MV-4-11 (cell line): ENCODE data around the gene CRKL.

ENCODE experiments used
- DNase-seq: peaks from one replicate; lab custom pipeline; 2025; lab: John Stamatoyannopoulos, UW

Gene CRKL

DNA sequence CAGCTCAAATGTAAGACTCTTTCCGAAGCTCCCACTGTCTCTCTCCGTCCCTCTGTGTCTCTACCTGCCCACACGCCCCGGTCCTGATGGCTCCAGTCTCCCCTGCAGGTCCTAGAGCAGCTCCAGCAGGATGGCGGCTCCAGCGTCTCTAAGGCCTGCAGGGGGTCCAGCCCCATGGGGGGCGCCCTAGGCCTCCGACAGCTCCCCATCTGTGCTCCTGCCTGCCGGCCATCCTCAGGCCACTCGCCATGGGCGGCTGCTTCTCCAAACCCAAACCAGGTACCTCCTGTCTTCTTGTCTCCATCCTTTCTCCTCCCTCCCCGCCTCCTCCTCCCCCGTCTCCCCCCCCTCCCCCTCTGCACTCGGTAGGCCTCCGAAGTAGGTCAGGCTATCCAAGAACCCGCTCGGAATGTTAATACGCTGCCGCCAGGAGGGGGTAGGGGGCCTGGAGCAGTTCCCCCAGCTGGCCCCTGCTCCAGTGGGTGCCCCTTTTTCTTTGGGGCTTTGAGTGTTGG lies 50.5 kb downstream of the CRKL start:
- DNase-seq, result no peak

DNA sequence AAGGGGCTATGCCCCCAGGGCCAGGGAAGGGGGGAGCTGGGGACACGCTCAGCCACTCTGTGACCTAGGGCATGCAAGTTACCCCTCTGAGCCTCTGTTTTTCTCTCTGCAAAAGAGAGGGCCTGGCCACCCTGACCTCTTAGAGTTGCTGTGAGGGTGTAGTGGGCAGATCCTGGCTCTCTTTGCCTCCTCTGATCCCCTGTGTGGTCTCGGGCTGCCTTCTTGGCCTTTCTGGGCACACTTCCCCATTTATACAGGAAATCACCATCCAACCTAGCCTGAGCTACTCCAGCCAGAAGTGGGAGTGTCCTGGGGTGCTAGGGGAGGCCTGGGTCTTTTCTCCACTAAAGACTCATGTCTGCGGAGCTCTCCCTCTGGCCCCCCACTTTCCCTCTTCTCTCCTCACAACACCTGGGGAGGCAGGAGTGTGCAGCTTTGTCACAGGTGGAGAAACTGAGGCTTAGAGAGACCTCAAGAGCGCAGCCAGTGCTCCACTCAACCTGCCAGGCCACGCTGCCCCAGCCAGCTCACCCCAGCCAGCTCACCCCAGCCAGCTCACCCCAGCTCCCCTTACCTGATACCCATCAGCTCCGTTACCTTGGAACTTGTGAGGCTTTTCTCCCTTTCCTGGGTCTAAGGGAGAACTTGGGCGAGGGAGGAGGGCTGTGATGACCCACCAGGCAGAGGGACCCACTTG lies 51.2 kb downstream of the CRKL start:
- peak; percentile 76 for DNase-seq

DNA sequence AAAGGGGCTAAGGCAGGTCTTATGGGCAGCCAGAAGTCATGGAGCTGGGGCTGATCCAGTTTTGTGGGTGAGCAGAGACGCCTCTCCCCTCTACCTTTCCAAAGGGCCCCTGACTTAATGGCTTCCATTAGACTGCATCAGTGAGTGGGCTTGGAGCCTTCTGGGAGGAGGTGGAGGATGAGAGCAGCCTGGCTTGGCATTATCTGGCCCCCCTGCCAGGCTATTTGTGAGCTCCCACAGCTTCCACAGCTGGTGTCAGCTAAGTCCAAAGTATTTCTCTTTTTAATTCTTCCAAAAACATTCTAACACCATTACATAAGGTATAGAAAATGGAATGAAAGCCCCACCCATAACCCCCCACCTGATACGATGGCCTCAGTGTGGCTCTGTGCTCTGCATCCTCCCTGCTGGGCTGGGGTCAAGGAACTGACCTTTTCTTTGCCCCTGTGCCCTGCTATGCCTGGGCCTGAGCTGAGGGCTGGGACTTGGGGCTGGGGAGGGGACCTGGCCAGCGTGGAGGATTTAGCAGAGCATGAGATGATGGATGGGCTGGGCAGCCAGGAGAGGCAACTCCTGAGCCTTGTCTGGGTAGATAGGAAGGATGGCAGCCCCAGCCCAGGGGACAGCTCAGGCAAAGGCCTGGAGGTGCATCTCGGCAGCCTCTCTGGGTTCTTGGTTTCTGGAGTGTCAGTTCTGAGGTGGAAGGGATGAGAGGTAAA lies 53.9 kb downstream of the CRKL start:
- DNase-seq, result no peak

DNA sequence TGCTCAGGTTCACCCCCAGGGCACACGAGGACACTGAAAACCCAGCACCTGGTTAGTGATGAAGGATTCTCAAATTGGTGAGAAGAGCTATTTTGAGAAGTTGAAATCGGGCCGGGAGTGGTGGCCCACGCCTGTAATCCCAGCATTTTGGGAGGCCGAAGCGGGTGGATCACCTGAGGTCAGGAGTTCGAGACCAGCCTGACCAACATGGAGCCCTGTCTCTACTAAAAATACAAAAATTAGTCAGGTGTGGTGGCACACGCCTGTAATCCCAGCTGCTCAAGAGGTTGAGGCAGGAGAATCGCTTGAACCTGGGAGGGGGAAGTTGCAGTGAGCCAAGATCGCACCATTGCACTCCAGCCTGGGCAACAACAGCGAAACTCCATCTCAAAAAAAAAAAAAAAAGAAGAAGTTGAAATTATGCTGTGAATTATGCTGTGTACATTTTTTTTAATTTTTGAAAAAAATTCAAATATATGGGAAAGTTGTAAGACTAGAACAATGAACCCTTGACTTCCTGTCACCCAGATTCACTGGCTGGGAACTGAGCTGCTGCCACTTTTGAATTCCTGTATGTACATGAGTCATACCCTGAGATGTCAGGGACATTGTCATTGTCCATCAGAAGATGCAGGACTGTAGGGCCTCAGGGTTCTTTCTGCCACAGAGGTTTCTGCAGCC lies 54.9 kb downstream of the CRKL start:
- DNase-seq, result peak; percentile 59

DNA sequence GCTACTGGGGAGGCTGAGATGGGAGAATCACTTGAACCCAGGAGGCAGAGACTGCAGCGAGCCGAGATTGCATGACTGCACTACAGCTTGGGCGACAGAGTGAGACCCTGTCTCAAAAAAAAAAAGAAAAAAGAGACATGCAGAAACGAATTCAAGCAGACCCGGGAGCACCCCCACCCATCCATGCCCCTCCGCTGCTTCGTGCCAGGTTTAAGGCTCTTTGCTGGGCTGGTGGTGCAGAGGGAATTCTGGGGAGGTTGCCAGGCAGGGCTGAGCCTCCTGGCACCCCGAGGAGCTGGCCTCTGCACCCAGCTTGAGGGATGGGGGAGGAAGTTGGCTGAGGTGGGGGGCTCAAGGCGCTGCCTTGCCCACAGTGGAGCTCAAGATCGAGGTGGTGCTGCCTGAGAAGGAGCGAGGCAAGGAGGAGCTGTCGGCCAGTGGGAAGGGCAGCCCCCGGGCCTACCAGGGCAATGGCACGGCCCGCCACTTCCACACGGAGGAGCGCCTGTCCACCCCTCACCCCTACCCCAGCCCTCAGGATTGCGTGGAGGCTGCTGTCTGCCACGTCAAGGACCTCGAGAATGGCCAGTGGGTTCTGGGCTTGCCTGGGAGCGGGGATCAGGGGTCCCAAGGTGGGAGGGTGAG lies 55.8 kb downstream of the CRKL start:
- DNase-seq, result no peak

DNA sequence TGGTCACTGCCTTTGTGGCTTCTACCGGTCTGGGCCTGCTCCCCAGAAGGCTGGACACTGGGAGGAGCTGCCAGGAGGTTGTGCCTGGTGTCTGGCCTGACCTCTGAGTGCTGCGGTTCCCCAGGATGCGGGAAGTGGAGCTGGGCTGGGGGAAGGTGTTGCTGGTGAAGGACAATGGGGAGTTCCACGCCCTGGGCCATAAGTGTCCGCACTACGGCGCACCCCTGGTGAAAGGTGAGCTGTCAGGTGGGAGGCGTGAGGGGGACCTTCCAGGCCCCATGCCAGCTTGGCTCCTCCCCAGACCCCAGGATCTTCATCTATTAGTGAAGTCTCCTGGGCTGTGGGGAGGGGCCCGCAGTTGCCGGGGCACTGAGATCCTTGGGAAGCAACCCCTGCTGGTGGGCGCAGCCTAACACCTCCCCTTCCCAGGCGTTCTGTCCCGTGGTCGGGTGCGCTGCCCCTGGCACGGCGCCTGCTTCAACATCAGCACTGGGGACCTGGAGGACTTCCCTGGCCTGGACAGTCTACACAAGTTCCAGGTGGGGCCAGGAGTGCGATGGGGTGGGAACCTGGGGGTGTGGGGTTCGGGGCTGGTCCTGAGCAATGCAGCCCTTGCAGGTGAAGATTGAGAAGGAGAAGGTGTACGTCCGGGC lies 56.6 kb downstream of the CRKL start:
- no peak for DNase-seq

DNA sequence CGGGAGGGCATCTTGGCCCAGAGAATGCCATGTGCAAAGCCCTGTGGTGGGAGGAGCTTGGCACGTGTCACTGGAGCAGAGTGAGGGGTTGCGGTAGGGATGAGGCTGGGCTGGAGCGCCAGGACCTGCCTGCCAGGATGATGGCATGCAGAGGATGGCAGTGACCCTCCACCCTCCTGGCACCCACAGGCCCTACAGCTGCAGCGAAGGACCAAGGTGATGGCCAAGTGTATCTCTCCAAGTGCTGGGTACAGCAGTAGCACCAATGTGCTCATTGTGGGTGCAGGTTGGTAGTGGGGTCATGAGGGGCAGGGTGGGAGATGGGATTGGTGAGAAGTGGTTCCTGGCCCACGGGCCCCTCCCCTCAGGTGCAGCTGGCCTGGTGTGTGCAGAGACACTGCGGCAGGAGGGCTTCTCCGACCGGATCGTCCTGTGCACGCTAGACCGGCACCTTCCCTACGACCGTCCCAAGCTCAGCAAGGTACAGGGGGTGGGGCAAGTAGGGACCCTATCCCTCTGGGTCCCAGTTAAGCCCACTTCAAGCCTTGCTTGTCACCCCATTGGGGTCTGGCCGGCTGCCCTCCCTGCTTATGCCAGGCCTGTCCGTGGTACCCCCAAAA lies 57.2 kb downstream of the CRKL start:
- no peak for DNase-seq

DNA sequence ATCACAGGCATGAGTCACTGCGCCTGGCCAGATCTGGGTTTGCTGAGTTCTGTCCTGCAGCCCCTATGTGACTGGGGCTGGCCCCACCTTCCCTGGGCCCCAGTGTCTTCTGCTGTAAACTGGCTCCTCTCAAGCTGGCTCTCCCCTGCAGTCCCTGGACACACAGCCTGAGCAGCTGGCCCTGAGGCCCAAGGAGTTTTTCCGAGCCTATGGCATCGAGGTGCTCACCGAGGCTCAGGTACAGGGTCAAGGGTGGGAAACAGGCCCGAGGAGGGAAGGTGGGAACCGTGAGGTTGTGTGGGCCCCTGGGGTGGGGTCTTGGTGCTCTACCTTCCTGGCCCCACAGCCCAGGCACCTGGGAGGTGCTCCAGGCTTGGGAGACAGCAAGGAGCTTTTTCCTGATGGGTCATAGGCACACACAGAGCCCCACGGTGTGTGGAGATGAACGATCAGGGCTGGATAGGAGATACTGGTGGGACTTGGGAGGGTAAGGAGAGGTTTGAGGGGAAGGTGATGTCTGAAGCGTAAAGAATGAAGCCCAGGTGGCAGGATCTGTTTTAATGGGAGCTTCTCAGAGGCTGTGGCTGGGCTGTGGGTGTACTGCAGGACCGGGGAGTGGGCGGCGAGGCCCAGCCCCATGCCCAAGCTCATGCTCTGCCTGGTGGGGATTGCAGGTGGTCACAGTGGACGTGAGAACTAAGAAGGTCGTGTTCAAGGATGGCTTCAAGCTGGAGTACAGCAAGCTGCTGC lies 58.5 kb downstream of the CRKL start:
- no peak for DNase-seq

DNA sequence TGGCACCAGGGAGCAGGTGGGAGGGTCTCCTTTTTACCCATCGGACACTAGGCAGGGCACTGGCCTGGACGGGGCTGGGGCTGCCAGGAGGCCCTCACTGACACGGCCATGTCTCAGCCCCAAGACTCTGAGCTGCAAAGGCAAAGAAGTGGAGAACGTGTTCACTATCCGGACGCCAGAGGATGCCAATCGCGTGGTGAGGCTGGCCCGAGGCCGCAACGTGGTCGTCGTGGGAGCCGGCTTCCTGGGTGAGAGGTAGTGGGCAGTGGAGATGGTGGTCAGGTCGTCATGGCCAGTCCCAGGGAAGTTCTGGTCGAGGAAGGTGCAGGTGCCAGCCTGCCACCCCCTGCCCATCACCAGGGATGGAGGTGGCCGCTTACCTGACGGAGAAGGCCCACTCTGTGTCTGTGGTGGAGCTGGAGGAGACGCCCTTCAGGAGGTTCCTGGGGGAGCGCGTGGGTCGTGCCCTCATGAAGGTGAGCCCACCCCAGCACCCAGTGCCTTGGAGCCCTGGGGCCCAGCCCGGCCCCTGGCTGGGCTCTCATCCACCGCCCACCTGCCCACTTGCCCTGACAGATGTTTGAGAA lies 59.2 kb downstream of the CRKL start:
- DNase-seq, result no peak

DNA sequence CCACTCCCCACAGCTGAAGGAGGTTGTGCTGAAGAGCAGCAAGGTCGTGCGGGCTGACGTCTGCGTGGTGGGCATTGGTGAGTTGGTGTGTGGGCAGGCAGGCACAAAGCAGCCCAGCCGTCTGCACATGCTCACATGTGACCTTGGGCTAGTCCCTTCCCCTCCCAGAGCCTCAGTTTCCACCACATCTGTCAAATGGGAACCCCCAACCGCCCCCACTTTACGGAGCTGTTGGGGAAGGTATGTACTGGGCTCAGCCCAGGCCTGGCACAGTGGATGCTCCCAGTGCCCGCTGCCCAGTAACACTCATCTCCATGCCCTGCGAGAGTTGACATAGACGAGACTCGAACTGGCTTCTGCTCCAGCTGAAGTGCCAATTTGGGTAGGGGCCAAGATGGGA lies 59.8 kb downstream of the CRKL start:
- no peak for DNase-seq

DNA sequence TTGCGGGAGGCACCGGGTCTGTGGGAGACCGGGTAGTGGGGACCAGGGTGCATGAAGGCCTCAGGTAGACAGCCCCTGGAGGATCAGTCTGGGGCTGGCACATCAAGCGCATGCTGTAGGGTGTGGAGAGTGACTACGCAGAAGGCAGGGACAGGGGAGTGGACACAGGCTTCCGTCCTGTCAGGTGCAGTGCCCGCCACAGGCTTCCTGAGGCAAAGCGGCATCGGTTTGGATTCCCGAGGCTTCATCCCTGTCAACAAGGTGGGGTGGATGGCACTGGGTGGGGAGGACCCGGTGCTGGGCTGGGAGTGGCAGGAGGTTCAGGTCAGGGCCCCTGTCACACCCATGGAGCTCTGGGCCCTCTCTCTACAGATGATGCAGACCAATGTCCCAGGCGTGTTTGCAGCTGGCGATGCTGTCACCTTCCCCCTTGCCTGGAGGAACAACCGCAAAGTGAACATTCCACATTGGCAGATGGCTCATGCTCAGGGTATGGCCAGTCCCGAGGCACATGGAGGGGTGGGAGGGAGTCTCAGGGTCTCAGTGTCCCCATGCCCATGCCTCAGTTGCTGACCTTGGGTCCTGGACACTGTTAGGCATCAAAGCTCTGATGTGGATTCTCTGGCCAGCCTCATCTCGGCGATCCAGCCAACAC lies 60.4 kb downstream of the CRKL start:
- DNase-seq, result no peak

DNA sequence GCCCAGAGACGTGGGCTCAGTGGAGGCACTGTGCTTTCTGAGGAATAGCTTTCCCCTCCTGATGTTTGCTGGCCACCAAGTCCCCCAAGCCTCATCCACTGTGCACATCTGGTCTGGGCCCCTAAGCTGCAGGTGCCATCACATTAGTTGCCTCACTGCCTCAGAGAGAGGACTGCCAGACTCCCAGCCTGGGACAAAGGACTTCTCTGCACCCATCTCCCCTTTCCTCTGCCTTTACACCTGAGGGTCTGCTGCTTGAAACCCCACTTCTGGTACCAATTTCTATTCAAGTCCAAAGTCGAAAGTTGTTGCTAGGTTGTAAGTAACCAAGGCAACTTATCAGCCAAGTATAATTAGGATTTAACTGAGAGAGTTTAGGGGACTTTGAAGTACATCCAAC lies 61.2 kb downstream of the CRKL start:
- DNase-seq, result no peak

DNA sequence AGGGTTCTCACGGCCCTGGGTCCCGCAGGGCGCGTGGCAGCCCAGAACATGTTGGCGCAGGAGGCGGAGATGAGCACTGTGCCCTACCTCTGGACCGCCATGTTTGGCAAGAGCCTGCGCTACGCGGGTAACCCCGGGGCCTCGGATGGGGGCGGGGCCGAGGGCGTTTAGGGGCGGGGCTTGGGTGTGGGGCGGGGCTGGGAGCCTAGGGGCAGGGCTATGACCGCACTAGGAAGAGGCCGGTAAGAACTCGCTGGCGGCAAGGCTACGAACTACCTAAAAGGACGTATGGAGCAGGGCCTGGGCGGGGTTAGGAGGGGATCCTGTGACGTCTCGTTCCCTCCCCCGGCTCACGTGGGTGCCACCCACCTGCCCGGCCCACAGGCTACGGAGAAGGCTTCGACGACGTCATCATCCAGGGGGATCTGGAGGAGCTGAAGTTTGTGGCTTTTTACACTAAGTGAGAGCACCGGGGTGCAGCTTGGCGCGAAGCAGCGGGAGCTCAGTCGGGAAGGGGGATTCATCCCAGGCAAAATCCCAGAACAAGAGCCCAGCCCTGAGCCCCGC lies 62.1 kb downstream of the CRKL start:
- DNase-seq, result no peak

DNA sequence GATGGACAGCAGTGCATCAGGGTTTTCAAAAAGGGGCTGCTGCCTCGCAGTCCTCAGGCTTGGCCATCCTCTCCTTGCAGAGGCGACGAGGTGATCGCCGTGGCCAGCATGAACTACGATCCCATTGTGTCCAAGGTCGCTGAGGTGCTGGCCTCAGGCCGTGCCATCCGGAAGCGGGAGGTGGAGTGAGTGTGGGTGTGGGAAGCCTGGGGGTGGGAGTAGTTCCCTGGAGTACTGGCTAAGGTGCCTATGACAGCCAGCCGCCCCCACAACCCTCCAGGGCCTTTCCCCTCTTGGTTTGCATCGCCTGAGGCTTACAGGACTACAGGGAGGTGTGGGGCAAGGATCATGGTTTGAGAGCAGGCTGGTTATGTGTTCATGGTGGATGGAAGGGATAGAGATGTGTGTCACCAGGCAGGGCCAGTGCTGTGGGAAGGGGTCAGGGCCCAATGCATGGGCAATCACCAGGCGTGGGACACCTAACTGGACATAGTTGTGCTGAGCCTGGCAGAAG lies 62.8 kb downstream of the CRKL start:
- no peak for DNase-seq

DNA sequence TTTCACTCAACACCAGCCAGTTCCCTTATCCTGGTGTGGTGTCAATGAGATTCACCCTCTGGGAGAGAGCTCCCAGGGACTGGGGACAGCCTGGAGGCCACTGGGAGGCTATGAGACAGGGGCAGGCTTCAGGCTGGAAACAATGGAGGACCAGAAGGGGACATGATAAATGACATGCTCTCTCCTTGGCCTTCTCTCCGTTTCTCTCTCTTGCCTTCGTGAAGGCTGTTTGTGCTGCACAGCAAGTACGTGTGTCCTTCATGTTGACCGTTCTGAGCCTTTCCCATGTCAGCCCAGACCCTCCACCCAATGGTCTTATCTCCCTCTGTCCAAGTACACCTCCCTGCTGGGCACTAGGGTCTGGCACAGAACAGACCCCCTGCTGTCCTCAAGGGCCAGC lies 63.3 kb downstream of the CRKL start:
- DNase-seq, result no peak

DNA sequence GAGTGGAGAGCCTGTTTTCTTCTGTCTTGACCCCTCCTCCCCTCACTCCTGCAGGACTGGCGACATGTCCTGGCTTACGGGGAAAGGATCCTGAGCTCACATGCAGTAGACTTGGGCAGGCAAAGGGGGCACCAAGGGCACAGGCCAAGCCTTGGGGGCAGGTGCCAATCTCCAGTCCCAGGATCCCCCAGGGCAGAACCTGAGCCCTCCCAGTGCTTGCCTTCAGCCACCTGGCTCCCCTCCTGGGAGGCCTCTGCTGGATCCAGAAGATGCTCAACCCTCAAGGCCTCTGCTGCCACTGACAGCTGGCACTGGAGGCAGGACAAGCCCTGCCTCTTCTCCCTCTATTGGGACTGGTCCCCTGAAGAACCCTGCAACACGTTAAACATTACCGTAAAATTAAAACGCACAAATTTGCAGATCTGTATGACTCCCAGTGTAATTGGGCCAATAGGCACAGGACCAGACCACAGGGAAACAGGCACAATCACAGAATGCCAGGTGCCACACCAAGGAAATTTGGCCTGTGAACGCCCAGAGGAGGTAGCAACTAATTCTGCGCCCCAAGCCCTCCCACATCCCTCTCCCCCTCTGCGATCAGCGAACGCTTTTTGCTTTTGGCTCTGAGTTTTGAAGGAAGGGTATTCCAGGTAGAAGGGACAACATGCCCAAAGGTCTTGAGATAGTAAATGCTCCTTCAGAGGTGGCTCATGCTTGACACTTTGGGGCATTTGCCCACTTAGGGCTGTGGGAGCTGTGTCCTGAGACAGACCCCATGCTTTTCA lies 63.9 kb downstream of the CRKL start:
- no peak for DNase-seq

DNA sequence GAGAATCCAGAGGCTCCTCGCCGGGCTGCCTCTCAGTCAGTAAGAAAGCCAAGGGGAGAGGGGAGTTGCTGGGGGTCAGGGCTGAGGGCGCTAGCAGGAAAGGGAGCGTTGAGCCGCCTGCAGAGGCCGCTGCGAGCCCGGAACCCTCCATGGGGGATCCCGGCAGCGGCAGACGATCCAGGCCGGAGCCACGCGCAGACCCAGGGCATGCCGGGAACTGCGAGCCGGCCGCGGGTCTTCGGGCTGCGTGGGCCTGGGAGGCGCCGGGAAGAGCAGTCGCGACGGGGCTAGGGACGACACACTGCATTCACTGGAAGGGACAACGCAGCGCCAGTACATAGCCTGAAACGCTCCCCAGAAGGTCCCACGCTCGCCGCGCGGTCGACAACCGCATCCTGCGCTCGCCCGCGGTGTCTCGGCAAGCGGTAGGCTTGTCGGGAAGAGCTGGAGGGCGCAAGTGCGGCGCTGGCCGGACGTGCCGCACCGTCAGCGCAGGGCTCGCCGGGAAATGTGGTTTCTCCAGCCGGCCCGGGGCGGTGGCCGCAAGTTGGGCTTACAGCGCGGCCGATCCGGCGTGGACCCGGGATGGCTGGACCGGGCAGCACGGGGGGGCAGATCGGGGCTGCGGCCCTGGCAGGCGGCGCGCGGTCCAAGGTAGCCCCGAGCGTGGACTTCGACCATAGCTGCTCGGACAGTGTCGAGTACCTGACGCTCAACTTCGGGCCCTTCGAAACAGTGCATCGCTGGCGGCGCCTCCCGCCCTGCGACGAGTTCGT lies 64.8 kb downstream of the CRKL start, which contains the start of gene LZTR1:
LZTR1 (plus strand) TSS at position 511 of the 776 bp plus-strand sequence; CDS start at position 586, 75 bp downstream.
- DNase-seq, result peak; percentile 70

DNA sequence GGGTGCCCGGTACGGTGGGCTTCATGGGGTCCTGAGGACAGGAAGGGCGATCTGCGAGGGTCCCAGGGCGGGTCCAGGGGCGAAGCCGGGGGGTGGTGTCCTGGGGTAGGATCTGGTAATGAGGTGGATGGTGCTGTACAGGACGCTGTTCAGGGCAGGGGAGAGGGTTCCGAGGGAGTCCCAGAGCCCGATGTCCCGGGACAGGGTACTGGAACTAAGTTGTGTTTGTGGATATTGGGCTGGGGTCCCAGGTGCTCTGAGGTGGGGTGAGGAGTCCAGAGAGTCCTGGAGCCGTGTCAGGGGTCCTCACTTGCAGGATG lies 65.3 kb downstream of the CRKL start:
- no peak for DNase-seq
